SU-DHL-6 (cell line): ENCODE measurements around the gene SEZ6.

Experiments
- H2AFZ ChIP-seq: fragments of 200-600 bp; sonication (generic); 2 replicates; pipeline ENCODE4 v1.6.1; 2014; ENCODE audit warnings: low read depth, mild to moderate bottlenecking, moderate library complexity, mixed read lengths, antibody characterized with exemption, low read length; ENCODE audit not compliant: severe bottlenecking
- H3F3A ChIP-seq: fragments of 200-600 bp; shearing (Covaris generic); 2 replicates; pipeline ENCODE4 v1.6.0; 2016; ENCODE audit warnings: antibody characterized with exemption, mild to moderate bottlenecking; ENCODE audit not compliant: insufficient read depth
- H3K27ac ChIP-seq: fragments of 200-600 bp; sonication (generic); 2 replicates; pipeline ENCODE4 v1.5.1; 2016; ENCODE audit warnings: low read depth, mild to moderate bottlenecking, low read length, moderate library complexity, mixed read lengths
- H3K27me3 ChIP-seq: fragments of 200-600 bp; sonication (generic), shearing (Covaris generic); 2 replicates; pipeline ENCODE4 v1.6.0; 2014; ENCODE audit warnings: mild to moderate bottlenecking, low read length
- H3K36me3 ChIP-seq: fragments of 200-600 bp; sonication (generic); 2 replicates; pipeline ENCODE4 v1.6.1; 2014; ENCODE audit warnings: mild to moderate bottlenecking, low read length, mixed read lengths
- H3K4me2 ChIP-seq: fragments of 300-600, 200-600 bp; shearing (Covaris generic), sonication (generic); 2 replicates; pipeline ENCODE4 v1.6.0; 2014; ENCODE audit warnings: low read length, low read depth, mild to moderate bottlenecking; ENCODE audit not compliant: poor library complexity, severe bottlenecking
- H3K4me3 ChIP-seq: fragments of 200-600 bp; sonication (generic); 2 replicates; pipeline ENCODE4 v1.5.1; 2014; ENCODE audit warnings: antibody characterized with exemption, low read length, mild to moderate bottlenecking, mixed read lengths; ENCODE audit not compliant: insufficient read depth, poor library complexity, severe bottlenecking
- H3K79me2 ChIP-seq: fragments of 200-600 bp; sonication (generic); 2 replicates; pipeline ENCODE4 v1.6.1; 2014; ENCODE audit warnings: mild to moderate bottlenecking, low read length, moderate library complexity; ENCODE audit not compliant: insufficient read depth
- H3K9ac ChIP-seq: fragments of 200-600 bp; sonication (generic); 2 replicates; pipeline ENCODE4 v1.7.0; 2014; ENCODE audit warnings: mild to moderate bottlenecking, low read length
- H3K9me2 ChIP-seq: fragments of 200-600 bp; sonication (generic); replicated peaks from 2 replicates; pipeline ENCODE4 v1.6.1; 2014; ENCODE audit warnings: low read length; ENCODE audit not compliant: insufficient read depth
- H3K9me3 ChIP-seq: fragments of 200-600 bp; sonication (generic); 2 replicates; pipeline ENCODE4 v1.6.1; 2014; ENCODE audit warnings: low read length, mixed read lengths; ENCODE audit not compliant: insufficient read depth
- H4K20me1 ChIP-seq: fragments of 200-600 bp; sonication (generic); 2 replicates; pipeline ENCODE4 v1.6.1; 2014; ENCODE audit warnings: low read depth, mild to moderate bottlenecking, antibody characterized with exemption, low read length, moderate library complexity, mixed read lengths
- CTCF ChIP-seq: fragments of 200-600 bp; sonication (generic); IDR thresholded peaks from one replicate; pipeline ENCODE4 v1.5.1; 2017; ENCODE audit warnings: antibody characterized with exemption, mild to moderate bottlenecking, low read length, moderate library complexity; ENCODE audit not compliant: insufficient read depth, poor library complexity, severe bottlenecking
- EZH2phosphoT487 ChIP-seq: fragments of 200-600 bp; sonication (generic), shearing (Covaris generic); conservative IDR thresholded peaks from 2 replicates; pipeline ENCODE4 v1.6.1; 2018; ENCODE audit warnings: mild to moderate bottlenecking, antibody characterized with exemption, low read length, moderate library complexity, mixed read lengths

Gene SEZ6

GRCh38 chr17:28968914-28969295 lies 36.9 kb downstream of the SEZ6 start:
- Histone ChIP-seq H3F3A (no peaks in the 10 kb centered on the region), H3K4me2 (no peak overlapping the region), H3K36me3 (no peaks in the 10 kb centered on the region), H3K9me2 (no peaks in the 10 kb centered on the region), H3K27me3 (no peaks in the 10 kb centered on the region), H3K9me3 (no peaks in the 10 kb centered on the region), H4K20me1 (no peaks in the 10 kb centered on the region), H3K4me3 (no peak overlapping the region), H2AFZ (no peak overlapping the region), H3K79me2 (no peaks in the 10 kb centered on the region), H3K9ac (no peak overlapping the region), H3K27ac (no peak overlapping the region)
- TF ChIP-seq CTCF (no peak), EZH2phosphoT487 (no peak)

GRCh38 chr17:28968231-28968913 lies 37.5 kb downstream of the SEZ6 start:
- no peaks in the 10 kb centered on the region for H3F3A ChIP-seq
- H3K36me3 ChIP-seq = no peaks in the 10 kb centered on the region
- H3K79me2 ChIP-seq = no peaks in the 10 kb centered on the region
- TF ChIP-seq EZH2phosphoT487 (no peak), CTCF (no peak)
- no peak overlapping the region for H3K9ac ChIP-seq
- H3K4me3 ChIP-seq = no peak overlapping the region
- H3K27ac ChIP-seq = no peak overlapping the region
- H3K4me2 ChIP-seq = no peak overlapping the region
- H3K9me3 ChIP-seq = no peaks in the 10 kb centered on the region
- no peaks in the 10 kb centered on the region for H3K27me3 ChIP-seq
- H4K20me1 ChIP-seq = no peaks in the 10 kb centered on the region
- H3K9me2 ChIP-seq = no peaks in the 10 kb centered on the region
- no peak overlapping the region for H2AFZ ChIP-seq

- H3K27ac ChIP-seq = no peak overlapping the region
- no peaks in the 10 kb centered on the region for H3K9me2 ChIP-seq
- H3F3A ChIP-seq = no peaks in the 10 kb centered on the region
- H3K4me2 ChIP-seq = no peak overlapping the region
- no peak overlapping the region for H2AFZ ChIP-seq
- H3K79me2 ChIP-seq = no peaks in the 10 kb centered on the region
- TF ChIP-seq CTCF = no peak
- no peak for TF ChIP-seq EZH2phosphoT487
- no peaks in the 10 kb centered on the region for H3K36me3 ChIP-seq
- no peak overlapping the region for H3K9ac ChIP-seq
- H3K27me3 ChIP-seq = no peaks in the 10 kb centered on the region
- H3K4me3 ChIP-seq = no peak overlapping the region
- no peaks in the 10 kb centered on the region for H3K9me3 ChIP-seq
- H4K20me1 ChIP-seq = no peaks in the 10 kb centered on the region
Observed at GRCh38 chr17:28967221-28968135, 38.4 kb downstream of the SEZ6 start.
